ENCODE measurements around the gene LZTFL1.
"Not testable (repeated sequence)": the region's sequence is repeated elsewhere in the genome, so short reads cannot be mapped to it uniquely, and the experiment has no call there.

Gene LZTFL1

GRCh38 chr3:45864760-45865519 is 23.0 kb upstream of the LZTFL1 start:
- DNase-seq, result peak in 1 of 3 experiments; percentile 65

- DNase-seq, result no peak
Measured at GRCh38 chr3:45861043-45861719, 19.3 kb upstream of the LZTFL1 start.

GRCh38 chr3:45860481-45860880 is 18.6 kb upstream of the LZTFL1 start:
- no peak for DNase-seq

- no peak for DNase-seq
Measured at GRCh38 chr3:45858809-45859543, 17.1 kb upstream of the LZTFL1 start.

GRCh38 chr3:45857024-45857423 is 15.1 kb upstream of the LZTFL1 start:
- DNase-seq, result not testable (repeated sequence)

- DNase-seq, result not testable (repeated sequence)
Measured at GRCh38 chr3:45856323-45856722, 14.4 kb upstream of the LZTFL1 start.

- DNase-seq, result no peak
Measured at GRCh38 chr3:45852828-45853227, 10.9 kb upstream of the LZTFL1 start.

- peak in 2 of 3 experiments; percentile 29 to 84 for DNase-seq
Measured at GRCh38 chr3:45848392-45848791, 6.5 kb upstream of the LZTFL1 start.

GRCh38 chr3:45844616-45845015 is 2.7 kb upstream of the LZTFL1 start:
- DNase-seq, result no peak

- DNase-seq, result no peak
Measured at GRCh38 chr3:45842851-45843625, 1.1 kb upstream of the LZTFL1 start.

GRCh38 chr3:45841420-45841756 is 531 bp downstream of the LZTFL1 start:
- DNase-seq, result peak in 2 of 3 experiments; percentile 3 to 34

- no peak for DNase-seq
Measured at GRCh38 chr3:45838466-45838865, 3.5 kb downstream of the LZTFL1 start.

- peak; percentile 3 to 64 (median 26) for DNase-seq
Measured at GRCh38 chr3:45832699-45833098, 9.2 kb downstream of the LZTFL1 start.

GRCh38 chr3:45830121-45830520 is 11.8 kb downstream of the LZTFL1 start:
- DNase-seq, result no peak

GRCh38 chr3:45826908-45827307 is 15.0 kb downstream of the LZTFL1 start:
- DNase-seq, result no peak

GRCh38 chr3:45826321-45826720 is 15.6 kb downstream of the LZTFL1 start:
- no peak for DNase-seq

- no peak for DNase-seq
Measured at GRCh38 chr3:45821127-45821526, 20.8 kb downstream of the LZTFL1 start.

GRCh38 chr3:45819543-45819942 is 22.4 kb downstream of the LZTFL1 start:
- no peak for DNase-seq

GRCh38 chr3:45817831-45818522 is 23.9 kb downstream of the LZTFL1 start:
- peak; percentile 62 to 94 (median 65) for DNase-seq

- DNase-seq, result peak in 1 of 3 experiments; percentile 1
Measured at GRCh38 chr3:45816544-45816943, 25.4 kb downstream of the LZTFL1 start.

GRCh38 chr3:45814322-45814721 is 27.6 kb downstream of the LZTFL1 start:
- DNase-seq, result no peak

Measured in NCI-H1417 (cell line).